ENCODE results near the gene ADGRL3. TPM values are rescaled to one million over a fixed set of nuclear protein-coding genes. Genes with fewer than 3 reads are reported as not detected.

Gene ADGRL3
- total and polyA plus RNA-seq, 7 donors, result under 0.01 to 11.9 (median 5.4) TPM

- H3K4me1 ChIP-seq, result no peaks in the 10 kb centered on the region
- intact Hi-C loops (cut with DNase I), result no loop called here
- 76 to 77% methylated on average over 2 of the region's 2 CpGs for WGBS, 2 donors
- no peaks in the 10 kb centered on the region for H3K36me3 ChIP-seq
- TF ChIP-seq POLR2AphosphoS5 (IDR thresholded peaks at IDR 0.05) (no peak), EP300 (IDR thresholded peaks at IDR 0.05) (no peak), POLR2A (IDR thresholded peaks at IDR 0.05) (no peak), CTCF (IDR thresholded peaks at IDR 0.05) (no peak)
- H3K27me3 ChIP-seq, result no peaks in the 10 kb centered on the region
- DNase-seq, result no peak
- no peak overlapping the region for H3K4me3 ChIP-seq
- no peak overlapping the region for H3K27ac ChIP-seq
- no peaks in the 10 kb centered on the region for H3K9me3 ChIP-seq
Measured at GRCh38 chr4:61657016-61657415, 456.9 kb downstream of the ADGRL3 start.

- no peak overlapping the region for H3K4me3 ChIP-seq
- H3K27me3 ChIP-seq, result no peaks in the 10 kb centered on the region
- H3K4me1 ChIP-seq, result no peaks in the 10 kb centered on the region
- no peak for DNase-seq
- no peak for TF ChIP-seq CTCF (IDR thresholded peaks at IDR 0.05)
- no peak for TF ChIP-seq POLR2A (IDR thresholded peaks at IDR 0.05)
- no peak for TF ChIP-seq POLR2AphosphoS5 (IDR thresholded peaks at IDR 0.05)
- TF ChIP-seq EP300 (IDR thresholded peaks at IDR 0.05), result no peak
- no peaks in the 10 kb centered on the region for H3K36me3 ChIP-seq
- intact Hi-C loops (cut with DNase I), result no loop called here
- H3K27ac ChIP-seq, result no peak overlapping the region
- WGBS, 2 donors, result 90 to 93% methylated on average over 7 of the region's 7 CpGs
- H3K9me3 ChIP-seq, result no peaks in the 10 kb centered on the region
Measured at GRCh38 chr4:61661960-61662359, 461.8 kb downstream of the ADGRL3 start.

GRCh38 chr4:61662362-61662761, 462.2 kb downstream of the ADGRL3 start:
- no peak for DNase-seq
- peaks cover 0 to 1% (median 0%) of the 10 kb centered on the region in 4 donors for H3K4me1 ChIP-seq
- no peaks in the 10 kb centered on the region for H3K36me3 ChIP-seq
- no peaks in the 10 kb centered on the region for H3K27me3 ChIP-seq
- TF ChIP-seq CTCF (IDR thresholded peaks at IDR 0.05) (no peak), POLR2A (IDR thresholded peaks at IDR 0.05) (no peak), POLR2AphosphoS5 (IDR thresholded peaks at IDR 0.05) (no peak), EP300 (IDR thresholded peaks at IDR 0.05) (no peak)
- no peaks in the 10 kb centered on the region for H3K9me3 ChIP-seq
- H3K4me3 ChIP-seq, result no peak overlapping the region
- no peak overlapping the region for H3K27ac ChIP-seq
- intact Hi-C loops (cut with DNase I), result no loop called here
- WGBS, 2 donors, result 91 to 92% methylated on average over 5 of the region's 5 CpGs

- no peak for TF ChIP-seq POLR2AphosphoS5 (IDR thresholded peaks at IDR 0.05)
- TF ChIP-seq POLR2A (IDR thresholded peaks at IDR 0.05), result no peak
- TF ChIP-seq EP300 (IDR thresholded peaks at IDR 0.05), result no peak
- no peak for TF ChIP-seq CTCF (IDR thresholded peaks at IDR 0.05)
- peaks cover 0 to 2% (median 0%) of the 10 kb centered on the region in 4 donors for H3K4me1 ChIP-seq
- intact Hi-C loops (cut with DNase I), result no loop called here
- no peak overlapping the region for H3K27ac ChIP-seq
- peak; percentile 64 for DNase-seq
- no peaks in the 10 kb centered on the region for H3K9me3 ChIP-seq
- no peaks in the 10 kb centered on the region for H3K36me3 ChIP-seq
- no peak overlapping the region for H3K4me3 ChIP-seq
- 92 to 93% methylated on average over 8 of the region's 8 CpGs for WGBS, 2 donors
- no peaks in the 10 kb centered on the region for H3K27me3 ChIP-seq
Measured at GRCh38 chr4:61663310-61663709, 463.2 kb downstream of the ADGRL3 start.

- H3K36me3 ChIP-seq, result no peaks in the 10 kb centered on the region
- no peaks in the 10 kb centered on the region for H3K9me3 ChIP-seq
- H3K27ac ChIP-seq, result no peak overlapping the region
- no peaks in the 10 kb centered on the region for H3K27me3 ChIP-seq
- intact Hi-C loops (cut with DNase I), result no loop called here
- no peak for DNase-seq
- peaks cover 0 to 2% (median 0%) of the 10 kb centered on the region in 4 donors for H3K4me1 ChIP-seq
- no peak overlapping the region for H3K4me3 ChIP-seq
- TF ChIP-seq POLR2AphosphoS5 (IDR thresholded peaks at IDR 0.05) (no peak), POLR2A (IDR thresholded peaks at IDR 0.05) (no peak), CTCF (IDR thresholded peaks at IDR 0.05) (no peak), EP300 (IDR thresholded peaks at IDR 0.05) (no peak)
Measured at GRCh38 chr4:61665649-61666048, 465.5 kb downstream of the ADGRL3 start.
